HepG2 (cell line): ENCODE results near the gene LTV1. TPM values are rescaled to one million over a fixed set of nuclear protein-coding genes. Genes with fewer than 3 reads are reported as not detected.

Experiments
- AHDC1 ChIP-seq: sonication (generic); formaldehyde crosslinking; IDR thresholded peaks from 2 replicates; pipeline ENCODE4 v1.5.1; 2020; ENCODE audit warnings: mild to moderate bottlenecking, missing genetic modification reagents, borderline replicate concordance
- ATF3 ChIP-seq: sonication (generic); formaldehyde crosslinking; IDR thresholded peaks from 2 replicates; pipeline ENCODE4 v1.4.0; 2020; ENCODE audit warnings: missing genetic modification reagents
- ELF3 ChIP-seq: IDR thresholded peaks from 2 replicates; pipeline ENCODE4 v1.6.1; 2016; ENCODE audit warnings: missing genetic modification reagents, missing compliant biosample characterization
- HCFC1 ChIP-seq: fragments of 150-350 bp; IDR thresholded peaks from 2 replicates; pipeline ENCODE4 v1.6.1; 2014; ENCODE audit warnings: low read depth, low read length
- JUND ChIP-seq: sonication (generic); formaldehyde crosslinking; IDR thresholded peaks from 2 replicates; pipeline ENCODE4 v1.8.0; 2022; ENCODE audit warnings: mild to moderate bottlenecking, missing genetic modification reagents
- MTA1 ChIP-seq: sonication (generic); formaldehyde crosslinking; IDR thresholded peaks from 2 replicates; pipeline ENCODE4 v1.4.0; 2020; ENCODE audit warnings: missing genetic modification reagents, mild to moderate bottlenecking, borderline replicate concordance
- NR2F2 ChIP-seq: IDR thresholded peaks from 2 replicates; pipeline ENCODE4 v1.6.1; 2012; ENCODE audit warnings: low read depth, inconsistent platforms, borderline replicate concordance
- PHF5A ChIP-seq: IDR thresholded peaks from one replicate; pipeline ENCODE4 v1.6.1; 2018; ENCODE audit warnings: low read depth, missing genetic modification reagents; ENCODE audit not compliant: unreplicated experiment
- RORA ChIP-seq: sonication (generic); formaldehyde crosslinking; IDR thresholded peaks from 2 replicates; pipeline ENCODE4 v1.5.0; 2020; ENCODE audit warnings: mild to moderate bottlenecking, missing genetic modification reagents, moderate library complexity
- ZBTB37 ChIP-seq: sonication (generic); formaldehyde crosslinking; IDR thresholded peaks from 2 replicates; pipeline ENCODE4 v1.4.0; 2020; ENCODE audit warnings: mild to moderate bottlenecking, missing genetic modification reagents
- ZHX2 ChIP-seq, 2 experiments: sonication (generic) in 1 of 2; formaldehyde crosslinking in 1 of 2; IDR thresholded peaks; 2 replicates each; pipeline versions ENCODE4 v1.6.1 to v1.9.0; 2014 to 2022; ENCODE audit warnings: antibody characterized with exemption in 1 of 2, borderline replicate concordance in 1 of 2, inconsistent platforms in 1 of 2, low read depth in 1 of 2, missing genetic modification reagents in 1 of 2
- ZMAT3 ChIP-seq: sonication (generic); formaldehyde crosslinking; conservative IDR thresholded peaks from 2 replicates; pipeline ENCODE4 v1.7.0; 2021; ENCODE audit warnings: missing genetic modification reagents
- ZNF235 ChIP-seq: sonication (generic); formaldehyde crosslinking; IDR thresholded peaks from 2 replicates; pipeline ENCODE4 v1.8.1; 2023; ENCODE audit warnings: mild to moderate bottlenecking, missing genetic modification reagents, borderline replicate concordance
- ZNF331 ChIP-seq: sonication (generic); formaldehyde crosslinking; IDR thresholded peaks from 2 replicates; pipeline ENCODE4 v1.4.0; 2020; ENCODE audit warnings: missing genetic modification reagents
- ZNF362 ChIP-seq: sonication (generic); formaldehyde crosslinking; IDR thresholded peaks from 2 replicates; pipeline ENCODE4 v1.4.0; 2020; ENCODE audit warnings: missing genetic modification reagents, mild to moderate bottlenecking, borderline replicate concordance
- ZNF879 ChIP-seq: sonication (generic); formaldehyde crosslinking; IDR thresholded peaks from 2 replicates; pipeline ENCODE4 v1.8.1; 2023; ENCODE audit warnings: missing genetic modification reagents
- polyA plus RNA-seq, 8 experiments: library from polyadenylated mRNA; depleted of rRNA in 3 of 8; stranded (reverse) in 7 of 8; unstranded in 1 of 8; fragments of >200 nt; fragmentation: Illumina TruSeq in 4 of 8; extraction: Trizol in 4 of 8; gene quantifications; 2 replicates each; pipeline versions ENCODE4 v1.2.1 to v1.2.3, GENCODE V29; 2011 to 2016; ENCODE audit warnings: low read depth in 4 of 8, missing spikeins in 1 of 8, mixed read lengths in 1 of 8; ENCODE audit not compliant: insufficient read depth in 1 of 8
- total RNA-seq, 5 experiments: library from RNA; depleted of rRNA; stranded (reverse); fragments of >200 nt; fragmentation: Illumina TruSeq; extraction: Trizol; gene quantifications; 2 replicates each; pipeline ENCODE4 v1.2.3, GENCODE V29; 2016; ENCODE audit warnings: low read depth in 1 of 5

Gene LTV1
- total and polyA plus RNA-seq, 2 of the 13 experiments (the other 11 are each of a cell fraction or from before 2014, with no cell fraction given): 21.1 to 85.8 TPM

GRCh38 chr6:143843677-143843999 lies 500 bp downstream of the LTV1 start (continued):
- TF ChIP-seq AHDC1 (CRISPR knock-in tag) (no peak; the same call in 1 of the 2 replicates), ZNF331 (CRISPR knock-in tag) (no peak), ZMAT3 (CRISPR knock-in tag) (no peak; the same call in 1 of the 2 replicates), ELF3 (CRISPR knock-in tag) (no peak), NR2F2 (no peak; the same call in 1 of the 2 replicates), ZNF362 (no peak; the same call in 1 of the 2 replicates), JUND (CRISPR knock-in tag) (no peak), ATF3 (CRISPR knock-in tag) (no peak), HCFC1 (no peak), ZNF235 (no peak), RORA (CRISPR knock-in tag) (no peak), MTA1 (no peak), ZHX2 (IDR thresholded peaks at IDR 0.05; ENCODE audit: low read depth) (no peak), ZHX2 (CRISPR knock-in tag; IDR thresholded peaks at IDR 0.05; ENCODE audit: borderline replicate concordance) (no peak), ZNF879 (CRISPR knock-in tag) (no peak; the same call in 1 of the 2 replicates), PHF5A (CRISPR knock-in tag) (no peak), ZBTB37 (CRISPR knock-in tag) (no peak)
